Fibroblast of villous mesenchyme (primary cell): ENCODE results near the gene TNFAIP3. TPM values are rescaled to one million over a fixed set of nuclear protein-coding genes. Genes with fewer than 3 reads are reported as not detected.
"Not testable (repeated sequence)": the region's sequence is repeated elsewhere in the genome, so short reads cannot be mapped to it uniquely, and the experiment has no call there.

Source experiments
- DNase-seq: peaks from one replicate; pipeline ENCODE4 v3.0.0-alpha.2; 2010; ENCODE audit warnings: low read depth
- H3K4me3 ChIP-seq: 2 replicates; pipeline ENCODE4 v1.5.1; 2011; ENCODE audit warnings: low read depth, mild to moderate bottlenecking, low read length
- total RNA-seq: library from RNA; depleted of rRNA; stranded (reverse); fragments of >200 nt; gene quantifications from 2 replicates; pipeline ENCODE4 v1.2.3, GENCODE V29; 2012
- TF ChIP-seq, protein P1 (sequence below): IDR thresholded peaks from 2 replicates; pipeline ENCODE4 v1.5.1; 2012; ENCODE audit warnings: low read depth, mild to moderate bottlenecking, low read length; ENCODE audit not compliant: insufficient read depth

TNFAIP3 gene
- total RNA-seq, 1 donor = 3.9 TPM

DNA sequence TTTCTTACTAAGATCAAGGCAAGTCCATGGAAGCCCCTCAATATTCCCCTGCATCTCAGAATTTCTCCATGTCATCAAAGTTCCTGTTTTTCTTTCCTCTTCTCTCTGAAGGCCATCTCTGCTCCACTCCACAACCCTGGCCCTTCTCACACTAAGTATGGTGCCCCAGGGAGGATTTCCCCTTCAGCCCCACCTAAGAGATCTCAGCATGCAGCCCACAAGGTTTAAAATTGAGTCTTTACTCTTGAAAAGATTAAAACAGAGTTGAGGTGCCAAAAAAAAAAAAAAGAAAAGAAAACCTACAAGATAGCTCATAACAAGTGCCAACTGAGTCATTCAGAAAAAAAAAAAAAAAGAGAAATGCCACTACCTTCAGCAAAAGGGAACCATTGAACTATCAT, 36.5 kb upstream of the TNFAIP3 start:
- TF ChIP-seq, protein P1, sequence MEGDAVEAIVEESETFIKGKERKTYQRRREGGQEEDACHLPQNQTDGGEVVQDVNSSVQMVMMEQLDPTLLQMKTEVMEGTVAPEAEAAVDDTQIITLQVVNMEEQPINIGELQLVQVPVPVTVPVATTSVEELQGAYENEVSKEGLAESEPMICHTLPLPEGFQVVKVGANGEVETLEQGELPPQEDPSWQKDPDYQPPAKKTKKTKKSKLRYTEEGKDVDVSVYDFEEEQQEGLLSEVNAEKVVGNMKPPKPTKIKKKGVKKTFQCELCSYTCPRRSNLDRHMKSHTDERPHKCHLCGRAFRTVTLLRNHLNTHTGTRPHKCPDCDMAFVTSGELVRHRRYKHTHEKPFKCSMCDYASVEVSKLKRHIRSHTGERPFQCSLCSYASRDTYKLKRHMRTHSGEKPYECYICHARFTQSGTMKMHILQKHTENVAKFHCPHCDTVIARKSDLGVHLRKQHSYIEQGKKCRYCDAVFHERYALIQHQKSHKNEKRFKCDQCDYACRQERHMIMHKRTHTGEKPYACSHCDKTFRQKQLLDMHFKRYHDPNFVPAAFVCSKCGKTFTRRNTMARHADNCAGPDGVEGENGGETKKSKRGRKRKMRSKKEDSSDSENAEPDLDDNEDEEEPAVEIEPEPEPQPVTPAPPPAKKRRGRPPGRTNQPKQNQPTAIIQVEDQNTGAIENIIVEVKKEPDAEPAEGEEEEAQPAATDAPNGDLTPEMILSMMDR = no peak
- DNase-seq = no peak
- H3K4me3 ChIP-seq = no peak overlapping the region

DNA sequence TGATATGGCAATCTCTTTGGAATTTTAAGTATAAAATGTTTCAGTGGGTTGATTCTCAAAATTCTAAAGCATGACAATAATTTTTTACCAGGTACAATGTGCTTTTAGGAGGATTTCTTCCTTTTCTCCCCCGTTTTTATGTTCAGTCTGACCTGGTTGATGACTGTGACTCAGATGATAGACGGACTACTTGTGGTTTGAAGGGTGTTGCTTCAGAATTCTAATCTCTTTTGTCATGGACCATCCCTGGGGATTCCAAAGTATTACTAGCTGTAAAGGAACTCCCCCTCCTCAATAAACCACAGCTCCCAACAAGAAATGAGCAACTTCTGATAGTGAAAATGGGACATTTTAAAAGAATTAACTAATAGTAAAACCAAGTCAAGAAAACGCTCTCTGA, 34.9 kb upstream of the TNFAIP3 start:
- no peak overlapping the region for H3K4me3 ChIP-seq
- TF ChIP-seq, protein P1 = no peak
- DNase-seq = peak; percentile 78

DNA sequence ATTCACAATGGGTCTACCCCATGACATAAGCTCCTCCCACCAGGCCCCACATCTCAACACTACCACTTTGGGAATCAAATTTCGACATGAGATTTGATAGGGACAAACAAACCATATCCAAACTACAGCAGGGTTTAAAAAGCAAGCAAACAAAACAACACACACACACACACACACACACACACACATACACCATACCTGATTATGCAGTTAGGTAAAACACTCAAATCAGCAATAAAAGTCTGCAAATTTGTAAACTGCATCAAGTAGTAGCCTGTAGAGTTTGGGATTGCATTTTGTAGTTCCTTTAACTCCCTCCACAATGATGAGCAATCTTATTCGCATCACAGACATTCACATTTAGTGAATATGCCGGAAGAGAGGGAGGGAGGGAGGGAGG, 32.6 kb upstream of the TNFAIP3 start:
- TF ChIP-seq, protein P1 = no peak
- no peak overlapping the region for H3K4me3 ChIP-seq
- DNase-seq = no peak

DNA sequence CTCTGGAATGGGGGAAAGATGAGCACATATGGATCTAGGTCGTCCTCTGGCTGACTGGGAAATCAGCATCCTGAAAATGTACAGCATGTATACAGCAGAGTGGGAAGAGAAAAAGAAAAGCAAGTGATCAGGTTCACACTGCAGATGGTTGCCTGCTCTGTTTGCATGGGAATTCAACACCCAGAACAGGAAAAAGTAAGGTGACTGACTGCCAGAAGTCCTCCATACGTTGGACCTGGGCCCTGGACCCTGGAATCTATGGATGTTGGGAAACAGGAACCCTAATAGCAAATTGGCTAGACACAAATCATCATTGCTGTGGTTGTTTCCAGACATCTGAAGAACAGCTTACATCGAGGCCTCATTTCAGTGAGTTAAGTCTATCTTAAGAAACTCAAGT, 30.3 kb upstream of the TNFAIP3 start:
- TF ChIP-seq, protein P1 = no peak
- DNase-seq = no peak
- no peak overlapping the region for H3K4me3 ChIP-seq

DNA sequence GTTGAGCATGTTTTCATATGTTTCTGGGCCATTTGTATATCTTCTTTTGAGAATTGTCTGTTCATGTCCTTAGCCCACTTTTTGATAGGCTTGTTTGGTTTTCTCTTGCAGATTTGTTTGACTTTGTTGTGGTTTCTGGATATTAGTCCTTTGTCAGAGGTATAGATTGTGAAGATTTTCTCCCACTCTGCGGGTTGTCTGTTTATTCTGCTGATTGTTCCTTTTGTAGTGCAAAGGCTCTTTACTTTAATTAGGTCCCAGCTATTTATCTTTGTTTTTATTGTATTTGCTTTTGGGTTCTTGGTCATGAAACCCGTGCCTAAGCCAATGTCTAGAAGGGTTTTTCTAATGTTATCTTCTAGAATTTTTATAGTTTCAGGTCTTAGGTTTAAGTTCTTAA, 29.0 kb upstream of the TNFAIP3 start:
- not testable (repeated sequence) for H3K4me3 ChIP-seq, DNase-seq

DNA sequence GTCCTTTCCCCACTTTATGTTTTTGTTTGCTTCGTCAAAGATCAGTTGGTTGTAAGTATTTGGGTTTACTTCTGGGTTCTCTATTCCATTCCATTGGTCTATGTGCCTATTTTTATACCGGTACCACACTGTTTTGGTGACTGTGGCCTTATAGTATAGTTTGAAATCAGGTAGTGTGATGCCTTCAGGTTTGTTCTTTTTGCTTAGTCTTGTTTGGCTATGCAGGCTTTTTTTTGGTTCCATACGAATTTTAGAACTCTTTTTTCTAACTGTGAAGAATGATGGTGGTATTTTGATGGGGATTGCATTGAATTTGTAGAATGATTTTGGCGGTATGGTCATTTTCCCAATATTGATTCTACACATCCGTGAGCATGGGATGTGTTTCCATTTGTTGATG, 28.5 kb upstream of the TNFAIP3 start:
- not testable (repeated sequence) for DNase-seq, H3K4me3 ChIP-seq

DNA sequence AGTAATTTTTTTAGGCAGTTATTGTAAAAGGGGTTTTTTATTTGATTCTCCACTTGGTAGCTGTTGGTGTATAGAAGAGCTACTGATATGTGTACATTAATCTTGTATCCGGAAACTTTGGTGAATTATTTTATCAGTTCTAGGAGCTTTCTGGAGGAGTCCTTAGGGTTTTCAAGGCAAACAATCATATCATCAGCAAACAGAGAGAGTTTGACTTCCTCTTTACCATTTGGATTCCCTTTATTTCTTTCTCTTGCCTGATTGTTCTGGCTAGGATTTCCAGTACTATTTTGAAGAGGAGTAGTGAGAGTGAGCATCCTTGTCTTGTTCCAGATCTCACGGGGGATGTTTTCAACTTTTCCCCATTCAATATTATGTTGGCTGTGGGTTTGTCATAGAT, 28.0 kb upstream of the TNFAIP3 start:
- H3K4me3 ChIP-seq = no peak overlapping the region
- TF ChIP-seq, protein P1 = no peak
- DNase-seq = no peak

DNA sequence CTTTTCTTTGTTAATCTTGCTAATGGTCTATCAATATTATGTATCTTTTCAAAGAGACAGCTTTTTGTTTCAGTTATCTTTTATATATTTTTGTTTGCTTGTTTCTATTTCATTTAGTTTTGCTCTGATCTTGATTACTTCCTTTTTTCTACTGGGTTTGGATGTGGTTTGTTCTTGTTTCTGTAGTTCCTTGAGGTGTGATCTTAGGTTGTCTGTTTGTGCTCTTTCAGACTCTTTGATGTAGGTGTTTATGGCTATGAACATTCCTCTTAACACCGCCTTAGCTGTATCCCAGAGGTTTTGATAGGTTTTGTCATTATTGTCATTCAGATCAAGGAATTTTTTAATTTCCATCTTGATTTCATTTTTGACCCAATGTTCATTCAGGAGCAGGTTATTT, 26.8 kb upstream of the TNFAIP3 start:
- TF ChIP-seq, protein P1 = no peak

More for the DNA sequence above, 26.8 kb upstream of the TNFAIP3 start:
- no peak for DNase-seq
- no peak overlapping the region for H3K4me3 ChIP-seq
